Transverse colon (tissue), 4 donors: ENCODE measurements around the gene MLST8. TPM values are rescaled to one million over a fixed set of nuclear protein-coding genes. Genes with fewer than 3 reads are reported as not detected.

Experiments used
- DNase-seq: peaks from one replicate; pipeline ENCODE4 v3.0.0-alpha.2; 2019
- H3K27ac ChIP-seq, 4 donors: fragments of 200-600 bp; sonication (generic); 2 replicates each; pipeline ENCODE4 v1.5.1; 2016 to 2018; ENCODE audit warnings: inconsistent platforms in 4 of 4
- H3K27me3 ChIP-seq: fragments of 200-600 bp; sonication (generic); 2 replicates; pipeline ENCODE4 v1.5.1; 2017; ENCODE audit warnings: inconsistent platforms
- H3K36me3 ChIP-seq, 4 donors: fragments of 200-600 bp; sonication (generic); 2 replicates each; pipeline ENCODE4 v1.5.1; 2017 to 2019; ENCODE audit warnings: inconsistent platforms in 4 of 4
- H3K4me1 ChIP-seq, 4 donors: fragments of 200-600 bp; sonication (generic); 2 replicates each; pipeline ENCODE4 v1.5.1; 2017 to 2020; ENCODE audit warnings: inconsistent platforms in 4 of 4
- H3K4me3 ChIP-seq, 4 donors: fragments of 200-600 bp; sonication (generic); 1 replicate in 1 of 4; 2 replicates in 3 of 4; pipeline versions ENCODE4 v1.5.1 to v1.6.1; 2017 to 2019; ENCODE audit warnings: inconsistent platforms in 4 of 4
- H3K9me3 ChIP-seq, 2 donors: fragments of 200-600 bp; sonication (generic); 2 replicates each; pipeline ENCODE4 v1.5.1; 2017 to 2019; ENCODE audit warnings: inconsistent platforms in 2 of 2
- CTCF ChIP-seq, 5 experiments: fragments of 200-600 bp in 3 of 5; fragments of 450-650 bp in 2 of 5; sonication (generic) in 3 of 5; IDR thresholded peaks; 1 replicate in 2 of 5; 2 replicates in 3 of 5; pipeline ENCODE4 v1.5.1; 2016 to 2017; ENCODE audit warnings: antibody characterized with exemption in 5 of 5, inconsistent platforms in 3 of 5, mild to moderate bottlenecking in 2 of 5, moderate library complexity in 1 of 5
- EP300 ChIP-seq: sonication (generic); formaldehyde crosslinking; IDR thresholded peaks from one replicate; pipeline ENCODE4 v1.6.1; 2017; ENCODE audit warnings: antibody characterized with exemption, low read depth
- POLR2A ChIP-seq: fragments of 450-650 bp; IDR thresholded peaks from one replicate; pipeline ENCODE4 v1.6.1; 2016; ENCODE audit warnings: antibody characterized with exemption, mild to moderate bottlenecking, moderate library complexity
- POLR2AphosphoS5 ChIP-seq, 3 donors: sonication (generic); formaldehyde crosslinking; IDR thresholded peaks; one replicate each; pipeline ENCODE4 v1.6.1; 2016; ENCODE audit warnings: antibody characterized with exemption in 3 of 3
- WGBS, 2 donors: methylation state at CpG; one replicate each; pipeline ENCODE4 v1.1.5; 2018; ENCODE audit warnings: low coverage in 1 of 2; 5-methylcytosine and 5-hydroxymethylcytosine counted together
- in situ Hi-C, 4 donors: fragments of 200-750 bp; cut with MboI; loops; one replicate each; pipeline versions ENCODE4 v1.15.0 to v1.15.1; 2017; ENCODE audit warnings: low sequenced_read_pairs in 3 of 4, low pct_ligation_motif_present in 1 of 4, low pct_unique_long_range_greater_than_20kb in 1 of 4
- intact Hi-C: fragments of 100-400 bp; cut with DNase I; formaldehyde crosslinking; loops from one replicate; pipeline ENCODE4 v1.15.1; 2023; ENCODE audit warnings: low total_unique reads
- total RNA-seq, 4 donors: library from RNA; depleted of rRNA; stranded (reverse); fragments of >200 nt; gene quantifications; one replicate each; pipeline ENCODE4 v1.1.0, GENCODE V29; 2016

The MLST8 gene
- total RNA-seq, 4 donors from 2014 or later, result 50.8 to 81.8 (median 73.1) TPM

DNA sequence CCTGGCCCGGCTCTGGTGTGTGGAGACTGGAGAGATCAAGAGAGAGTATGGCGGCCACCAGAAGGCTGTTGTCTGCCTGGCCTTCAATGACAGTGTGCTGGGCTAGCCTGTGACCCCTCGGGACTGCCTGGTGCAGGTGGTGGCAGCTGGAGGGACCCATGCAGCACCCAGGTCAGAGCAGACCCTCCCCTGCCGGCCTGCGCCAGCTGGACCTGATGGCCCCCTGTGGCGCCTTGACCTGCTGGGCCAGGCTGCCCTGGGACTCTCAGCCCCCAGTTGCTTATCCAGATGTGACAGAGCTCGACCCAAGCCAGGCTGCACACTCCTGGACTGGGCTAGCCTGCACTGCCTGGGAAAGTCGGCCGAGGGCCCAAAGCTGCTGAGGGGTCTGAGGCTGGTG is 3.5 kb downstream of the MLST8 start:
- no peak for TF ChIP-seq CTCF (IDR thresholded peaks at IDR 0.05)
- TF ChIP-seq POLR2AphosphoS5 (IDR thresholded peaks at IDR 0.05), result no peak
- no peak for TF ChIP-seq POLR2A
- TF ChIP-seq EP300, result no peak
- Histone ChIP-seq H3K4me1 (peaks cover 26 to 37% (median 32%) of the 10 kb centered on the region in 4 donors), H3K27ac (no peak overlapping the region), H3K27me3 (no peaks in the 10 kb centered on the region), H3K36me3 (peaks cover 0 to 13% (median 3%) of the 10 kb centered on the region in 4 donors), H3K4me3 (no peak overlapping the region), H3K9me3 (no peaks in the 10 kb centered on the region)
- intact Hi-C loops, result no loop called here
- in situ Hi-C loops, result no loop called here
- 91% methylated on average over 7 of the region's 9 CpGs; no CpG with 5 or more reads in 1 of the 2 donors for WGBS, 2 donors
- no peak for DNase-seq

DNA sequence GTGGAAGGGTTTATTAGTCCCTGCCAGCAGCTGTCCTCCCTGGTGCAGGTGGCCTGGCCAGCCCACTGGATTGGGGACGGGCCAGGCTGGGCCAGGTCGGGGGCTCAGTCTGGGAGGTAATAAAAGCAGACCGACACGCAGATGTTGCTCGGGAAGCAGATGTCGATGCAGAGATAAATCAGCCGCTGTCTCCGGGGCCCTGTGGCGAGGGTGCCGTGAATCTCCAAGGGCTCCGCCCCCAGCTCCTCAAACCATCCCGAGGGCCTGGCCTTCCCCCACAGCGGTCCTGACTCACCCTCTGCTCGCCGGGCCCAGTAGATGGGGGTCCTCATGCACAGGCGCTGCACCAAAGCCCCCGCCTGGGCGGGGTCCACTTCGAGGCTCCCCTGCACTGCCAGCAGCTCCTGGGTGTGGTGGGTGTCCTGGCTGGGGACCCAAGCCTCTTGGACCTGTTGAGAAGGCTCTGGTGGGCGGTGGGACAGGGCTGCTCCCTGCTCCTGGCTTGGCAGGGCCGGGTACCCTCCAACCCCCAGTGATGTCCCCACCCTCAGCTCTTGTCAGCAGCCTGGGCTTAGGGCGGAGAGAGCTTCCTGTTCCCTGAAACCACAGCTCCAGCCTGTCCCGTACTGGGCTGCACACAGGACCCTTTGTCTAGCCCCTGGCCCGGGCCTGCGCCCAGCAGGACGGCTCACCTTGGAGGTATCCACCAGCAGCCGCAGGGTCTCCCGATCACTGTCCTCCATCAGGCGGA is 4.2 kb downstream of the MLST8 start:
- no peaks in the 10 kb centered on the region for H3K27me3 ChIP-seq

GRCh38 chr16:2210009-2210332 is 4.7 kb downstream of the MLST8 start:
- TF ChIP-seq CTCF (IDR thresholded peaks at IDR 0.05) (no peak), EP300 (no peak), POLR2AphosphoS5 (IDR thresholded peaks at IDR 0.05) (no peak), POLR2A (no peak)
- H3K4me3 ChIP-seq, result no peak overlapping the region
- H3K9me3 ChIP-seq, result no peaks in the 10 kb centered on the region
- H3K27me3 ChIP-seq, result no peaks in the 10 kb centered on the region
- peaks cover 25 to 37% (median 32%) of the 10 kb centered on the region in 4 donors for H3K4me1 ChIP-seq
- H3K36me3 ChIP-seq, result peaks cover 0 to 13% (median 3%) of the 10 kb centered on the region in 4 donors
- 95% methylated on average over 15 of the region's 17 CpGs; no CpG with 5 or more reads in 1 of the 2 donors for WGBS, 2 donors
- in situ Hi-C loops, result no loop called here
- intact Hi-C loops, result no loop called here
- DNase-seq, result no peak
- H3K27ac ChIP-seq, result no peak overlapping the region

More for the DNA sequence above, 4.2 kb downstream of the MLST8 start:
- no peaks in the 10 kb centered on the region for H3K9me3 ChIP-seq
- TF ChIP-seq CTCF (IDR thresholded peaks at IDR 0.05) (no peak), POLR2A (no peak), EP300 (no peak), POLR2AphosphoS5 (IDR thresholded peaks at IDR 0.05) (no peak)
- peaks cover 29 to 42% (median 36%) of the 10 kb centered on the region in 4 donors for H3K4me1 ChIP-seq
- no peak overlapping the region for H3K4me3 ChIP-seq
- in situ Hi-C loops, result no loop called here
- intact Hi-C loops, result no loop called here
- H3K27ac ChIP-seq, result no peak overlapping the region
- no peak for DNase-seq
- 89% methylated on average over 24 of the region's 29 CpGs; no CpG with 5 or more reads in 1 of the 2 donors for WGBS, 2 donors
- H3K36me3 ChIP-seq, result peaks cover 0 to 13% (median 3%) of the 10 kb centered on the region in 4 donors

DNA sequence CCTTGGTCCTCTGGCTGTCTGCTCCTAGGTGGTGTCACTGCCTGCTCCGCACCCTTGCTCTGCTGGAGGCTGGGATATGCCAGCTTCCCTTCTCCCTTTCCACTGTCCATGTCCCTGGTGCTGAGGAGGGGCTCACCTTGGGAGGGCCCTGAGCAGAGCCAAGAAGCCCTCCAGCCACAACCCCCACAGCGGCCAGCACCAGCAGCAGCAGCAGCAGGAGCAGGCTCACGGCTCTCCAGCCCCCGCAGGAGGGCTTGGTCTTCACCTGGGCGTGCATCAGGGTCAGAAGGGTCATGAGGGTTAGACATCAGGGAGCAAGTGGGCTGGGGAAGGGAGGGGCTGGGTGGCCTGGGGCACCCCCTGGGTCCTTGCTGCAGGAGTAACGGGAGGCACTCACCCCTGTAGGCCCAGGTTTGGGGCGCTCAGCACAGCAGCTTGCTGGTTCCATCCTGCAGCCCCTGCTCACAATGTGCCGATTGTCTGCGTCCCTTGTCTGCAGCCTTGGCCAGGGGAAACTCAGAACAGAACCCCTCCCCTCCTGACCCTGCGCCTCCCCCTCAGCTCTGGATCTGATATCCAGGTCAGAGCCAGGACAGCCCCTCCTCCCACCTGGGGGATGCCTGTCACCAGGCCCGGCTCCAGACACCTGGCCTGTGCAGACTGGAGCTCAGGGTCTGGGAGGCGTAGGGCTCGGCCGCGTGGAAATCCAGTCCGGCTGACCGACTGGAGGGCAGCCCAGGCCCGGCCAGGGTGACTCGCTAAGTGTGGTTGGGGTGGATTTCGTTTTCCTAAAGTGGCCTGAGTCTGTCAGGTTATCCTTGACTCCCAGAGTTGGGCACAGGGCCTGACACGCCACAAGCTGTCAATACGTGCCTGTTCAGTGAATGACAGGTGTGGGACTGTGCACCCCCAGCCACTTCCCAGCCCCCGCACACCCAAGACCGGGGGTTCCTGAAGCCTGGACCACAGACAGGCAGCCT is 5.4 kb downstream of the MLST8 start, which contains the start of gene BRICD5:
Gene BRICD5 (minus strand): TSS at position 478 of the 980 bp plus-strand sequence. CDS start 30 bp downstream, at position 448.
- H3K27ac ChIP-seq, result no peak within 1 kb of the TSS
- no peak for DNase-seq
- H3K4me3 ChIP-seq, result no peak within 1 kb of the TSS
- TF ChIP-seq POLR2A, result no peak
- TF ChIP-seq POLR2AphosphoS5 (IDR thresholded peaks at IDR 0.05), result no peak
- peaks cover 0 to 13% (median 3%) of the 10 kb centered on the region in 4 donors for H3K36me3 ChIP-seq
- H3K9me3 ChIP-seq, result no peaks in the 10 kb centered on the region
- H3K4me1 ChIP-seq, result peaks cover 25 to 36% (median 32%) of the 10 kb centered on the region in 4 donors
- no peaks in the 10 kb centered on the region for H3K27me3 ChIP-seq
- intact Hi-C loops, result no loop called here
- 76% methylated on average over 24 of the region's 24 CpGs; no CpG with 5 or more reads in 1 of the 2 donors for WGBS, 2 donors
- in situ Hi-C loops, result no loop called here
